IMR-90 (cell line): ENCODE results near the gene FAM181B. TPM values are rescaled to one million over a fixed set of nuclear protein-coding genes. Genes with fewer than 3 reads are reported as not detected.

Experiments used
- ATAC-seq: fragments of 200-7000 bp; cut with Tn5 transposase; 2 replicates; pipeline ENCODE4 v1.9.1; 2020; ENCODE audit warnings: low read depth, mild to moderate bottlenecking, moderate library complexity
- BruUV-seq: library from RNA; stranded (reverse); fragments of 400-500 nt; replicated peaks from 2 replicates; lab custom pipeline; 2021; lab: Mats Ljungman, UMichigan
- CTCF ChIA-PET: fragments of 300-600 bp; formaldehyde crosslinking; extraction: SDS; loops from one replicate; lab custom pipeline; 2021; ENCODE audit warnings: antibody characterized with exemption; lab: Yijun Ruan, JAX
- POLR2A ChIA-PET: fragments of 300-600 bp; sonication (Branson Sonifier 250); formaldehyde crosslinking; loops from one replicate; lab custom pipeline; 2022; ENCODE audit warnings: antibody characterized with exemption; ENCODE audit not compliant: unreplicated experiment; lab: Charles Lee
- DNase-seq: peaks from one replicate; pipeline ENCODE4 v3.0.0; 2013
- H2AFZ ChIP-seq: replicated peaks from 2 replicates; pipeline ENCODE3; 2013; ENCODE audit warnings: low read length, mild to moderate bottlenecking; ENCODE audit not compliant: poor library complexity
- H2AK5ac ChIP-seq: 2 replicates; pipeline ENCODE4 v1.6.1; 2013; ENCODE audit warnings: low read depth, low read length, inconsistent platforms
- H2AK9ac ChIP-seq: replicated peaks from 2 replicates; pipeline ENCODE3; 2013; ENCODE audit warnings: mild to moderate bottlenecking, low read depth, low read length, moderate library complexity; ENCODE audit not compliant: poor library complexity
- H2BK120ac ChIP-seq: 2 replicates; pipeline ENCODE4 v1.6.1; 2013; ENCODE audit warnings: low read depth, low read length, inconsistent platforms
- H2BK15ac ChIP-seq: 3 replicates; pipeline ENCODE4 v1.6.1; 2013; ENCODE audit warnings: low read depth, low read length, inconsistent platforms
- H2BK20ac ChIP-seq: 2 replicates; pipeline ENCODE4 v1.6.1; 2013; ENCODE audit warnings: low read depth, mild to moderate bottlenecking, inconsistent platforms, low read length, moderate library complexity
- H2BK5ac ChIP-seq: 2 replicates; pipeline ENCODE4 v1.6.1; 2013; ENCODE audit warnings: mild to moderate bottlenecking, low read depth, low read length, inconsistent platforms; ENCODE audit not compliant: poor library complexity, severe bottlenecking
- H3K14ac ChIP-seq: replicated peaks from 2 replicates; pipeline ENCODE4 v1.6.1; 2013; ENCODE audit warnings: low read depth, low read length, inconsistent platforms
- H3K18ac ChIP-seq: 2 replicates; pipeline ENCODE4 v1.6.1; 2013; ENCODE audit warnings: low read depth, low read length, control low read depth
- H3K23ac ChIP-seq: 2 replicates; pipeline ENCODE4 v1.6.1; 2013; ENCODE audit warnings: low read depth, low read length, inconsistent platforms
- H3K27ac ChIP-seq: 2 replicates; pipeline ENCODE4 v1.5.1; 2013; ENCODE audit warnings: mild to moderate bottlenecking, control low read depth, low read length; ENCODE audit not compliant: insufficient read depth
- H3K27me3 ChIP-seq: 2 replicates; pipeline ENCODE4 v1.6.1; 2013; ENCODE audit warnings: low read length; ENCODE audit not compliant: control insufficient read depth, insufficient read depth
- H3K36me3 ChIP-seq: 2 replicates; pipeline ENCODE4 v1.6.1; 2013; ENCODE audit warnings: low read length, mixed read lengths; ENCODE audit not compliant: control insufficient read depth, insufficient read depth
- H3K4ac ChIP-seq: 2 replicates; pipeline ENCODE4 v1.6.1; 2013; ENCODE audit warnings: low read depth, low read length, inconsistent platforms
- H3K4me1 ChIP-seq: 2 replicates; pipeline ENCODE4 v1.6.1; 2013; ENCODE audit warnings: low read length, mixed read lengths; ENCODE audit not compliant: control insufficient read depth, insufficient read depth
- H3K4me2 ChIP-seq: 2 replicates; pipeline ENCODE4 v1.6.1; 2013; ENCODE audit warnings: low read depth, mild to moderate bottlenecking, control low read depth, low read length, moderate library complexity
- H3K4me3 ChIP-seq: 2 replicates; pipeline ENCODE4 v1.5.1; 2013; ENCODE audit warnings: low read depth, mild to moderate bottlenecking, control low read depth, low read length, moderate library complexity; ENCODE audit not compliant: insufficient read depth
- H3K56ac ChIP-seq: 2 replicates; pipeline ENCODE4 v1.6.1; 2013; ENCODE audit warnings: low read length, inconsistent platforms; ENCODE audit not compliant: insufficient read depth; ENCODE audit errors: extremely low read depth
- H3K79me1 ChIP-seq, 2 experiments: 2 replicates each; pipeline ENCODE4 v1.6.1; 2013; ENCODE audit warnings: low read length in 2 of 2, inconsistent platforms in 1 of 2, low read depth in 1 of 2
- H3K9ac ChIP-seq: 2 replicates; pipeline ENCODE4 v1.6.1; 2013; ENCODE audit warnings: low read depth, low read length, control low read depth
- H3K9me1 ChIP-seq: 2 replicates; pipeline ENCODE4 v1.6.1; 2013; ENCODE audit warnings: low read length, inconsistent platforms; ENCODE audit not compliant: insufficient read depth
- H3K9me3 ChIP-seq: 2 replicates; pipeline ENCODE4 v1.6.1; 2013; ENCODE audit warnings: low read length; ENCODE audit not compliant: control insufficient read depth, insufficient read depth
- H4K20me1 ChIP-seq: 2 replicates; pipeline ENCODE4 v1.6.1; 2013; ENCODE audit warnings: low read length, inconsistent platforms; ENCODE audit not compliant: insufficient read depth
- H4K5ac ChIP-seq: 2 replicates; pipeline ENCODE4 v1.6.1; 2013; ENCODE audit warnings: mild to moderate bottlenecking, low read depth, low read length, control low read depth
- H4K8ac ChIP-seq, 2 experiments: 2 replicates each; pipeline ENCODE4 v1.6.1; 2013; ENCODE audit warnings: low read depth in 2 of 2, low read length in 2 of 2, control low read depth in 1 of 2, inconsistent platforms in 1 of 2
- H4K91ac ChIP-seq: 2 replicates; pipeline ENCODE4 v1.6.1; 2013; ENCODE audit warnings: low read depth, low read length, inconsistent platforms; ENCODE audit not compliant: insufficient read depth
- CEBPB ChIP-seq: IDR thresholded peaks from 2 replicates; pipeline ENCODE4 v1.6.1; 2012; ENCODE audit warnings: low read depth, low read length, improper control_type of control experiment
- FOS ChIP-seq: fragments of 150-350 bp; IDR thresholded peaks from 2 replicates; pipeline ENCODE4 v1.6.1; 2016; ENCODE audit warnings: low read depth, low read length
- MAFK ChIP-seq: IDR thresholded peaks from 2 replicates; pipeline ENCODE4 v1.6.1; 2012; ENCODE audit warnings: low read depth, low read length, improper control_type of control experiment
- MAZ ChIP-seq: IDR thresholded peaks from 2 replicates; pipeline ENCODE4 v1.6.1; 2012; ENCODE audit warnings: low read depth, mild to moderate bottlenecking, low read length, improper control_type of control experiment, moderate library complexity, borderline replicate concordance
- MXI1 ChIP-seq: IDR thresholded peaks from 2 replicates; pipeline ENCODE4 v1.6.1; 2012; ENCODE audit warnings: low read depth, mild to moderate bottlenecking, low read length, moderate library complexity, borderline replicate concordance
- NFE2L2 ChIP-seq: fragments of 150-350 bp; IDR thresholded peaks from 2 replicates; pipeline ENCODE4 v1.6.1; 2016; ENCODE audit warnings: low read depth, mild to moderate bottlenecking, low read length
- POLR2A ChIP-seq: IDR thresholded peaks from 2 replicates; pipeline ENCODE4 v1.6.1; 2012; ENCODE audit warnings: mild to moderate bottlenecking, low read depth, low read length
- RCOR1 ChIP-seq: IDR thresholded peaks from 2 replicates; pipeline ENCODE4 v1.6.1; 2012; ENCODE audit warnings: mild to moderate bottlenecking, low read length, improper control_type of control experiment; ENCODE audit not compliant: insufficient replicate concordance
- USF2 ChIP-seq: fragments of 150-350 bp; IDR thresholded peaks from 2 replicates; pipeline ENCODE4 v1.6.1; 2017; ENCODE audit warnings: mild to moderate bottlenecking, antibody characterized with exemption, low read length, low read depth
- WGBS, 2 experiments: methylation state at CpG; one replicate each; pipeline versions ENCODE4 v1.1.5 to v1.1.7; 2013; ENCODE audit warnings: missing lambda C conversion rate in 2 of 2; ENCODE audit not compliant: insufficient read length in 1 of 2; ENCODE audit errors: extremely low coverage in 2 of 2; 5-methylcytosine and 5-hydroxymethylcytosine counted together
- dilution Hi-C: fragments of 300-500 bp; cut with HindIII; formaldehyde crosslinking; loops from one replicate; pipeline ENCODE4 v1.14.3; 2018; ENCODE audit warnings: low sequenced_read_pairs; ENCODE audit not compliant: unreplicated experiment
- in situ Hi-C: fragments of 300-500 bp; cut with MboI; formaldehyde crosslinking; loops from 3 replicates; pipeline ENCODE4 v1.14.3; 2019; ENCODE audit warnings: low sequenced_read_pairs, inconsistent platforms, mixed read lengths
- intact Hi-C: fragments of 100-400 bp; cut with micrococcal nuclease; formaldehyde crosslinking; loops from 2 replicates; pipeline ENCODE4 v1.10.0; 2022
- polyA plus RNA-seq, 3 experiments: library from polyadenylated mRNA; depleted of rRNA; stranded (reverse); fragments of >200 nt; gene quantifications; 2 replicates each; pipeline ENCODE4 v1.2.3, GENCODE V29; 2012; ENCODE audit warnings: low replicate concordance in 1 of 3
- total RNA-seq: library from RNA; depleted of rRNA; stranded (reverse); fragments of >200 nt; gene quantifications from 2 replicates; pipeline ENCODE4 v1.2.3, GENCODE V29; 2012

FAM181B gene
- total and polyA plus RNA-seq, 2 of the 4 experiments (the other 2 are of a cell fraction), result not detected

- TF ChIP-seq NFE2L2, result no peak
These were observed 51.5 kb downstream of the FAM181B start (continued) for GRCh38 chr11:82682003-82682751.

GRCh38 chr11:82680252-82680651 lies 53.4 kb downstream of the FAM181B start:
- H3K27ac ChIP-seq, result no peak overlapping the region
- no peak overlapping the region for H3K23ac ChIP-seq
- CTCF ChIA-PET, result no interaction called here
- in situ Hi-C loops (loop anchor here (25.0 kb wide), 1 partner anchor 1132 kb away; no protein-coding TSS in a partner anchor), intact Hi-C loops (loop anchor here (5.0 kb wide), 1 partner anchor 1882 kb away; no protein-coding TSS in a partner anchor), dilution Hi-C loops (no loop called here)
- TF ChIP-seq CEBPB (0 out of 2 replicates have a peak, but pooled peaks have one; percentile 29), RCOR1 (no peak), USF2 (no peak), MXI1 (no peak), MAZ (no peak), MAFK (no peak), POLR2A (no peak), FOS (no peak)
- no peak overlapping the region for H2AK5ac ChIP-seq
- no peak overlapping the region for H3K56ac ChIP-seq
- H3K18ac ChIP-seq, result no peak overlapping the region
- H2AK9ac ChIP-seq, result no peak overlapping the region
- no peak overlapping the region for H4K8ac ChIP-seq
- DNase-seq (no peak), ATAC-seq (no peak)
- H4K5ac ChIP-seq, result no peak overlapping the region
- no peaks in the 10 kb centered on the region for H3K9me3 ChIP-seq
- H2BK20ac ChIP-seq, result no peak overlapping the region
- no peak overlapping the region for H3K14ac ChIP-seq
- H3K4me1 ChIP-seq, result no peaks in the 10 kb centered on the region
- no peaks in the 10 kb centered on the region; the same call in 1 of the 2 replicates for H3K27me3 ChIP-seq
- H2AFZ ChIP-seq, result no peak overlapping the region
- no peak overlapping the region for H3K9ac ChIP-seq
- no TSS peak for BruUV-seq
- no peak overlapping the region for H4K91ac ChIP-seq
- H4K20me1 ChIP-seq, result no peaks in the 10 kb centered on the region
- POLR2A ChIA-PET, result no interaction called here
- no peak overlapping the region for H2BK15ac ChIP-seq
- H3K4ac ChIP-seq, result no peak overlapping the region
- H3K79me1 ChIP-seq, result no peaks in the 10 kb centered on the region
- H3K9me1 ChIP-seq, result no peaks in the 10 kb centered on the region
- H2BK5ac ChIP-seq, result no peak overlapping the region
- H2BK120ac ChIP-seq, result no peak overlapping the region
- H3K4me3 ChIP-seq, result no peak overlapping the region
- WGBS, 2 experiments, result no CpG with 5 or more reads among the region's 1 CpG
- no peak overlapping the region for H3K4me2 ChIP-seq
- H3K36me3 ChIP-seq, result no peaks in the 10 kb centered on the region
